ENCODE results near the gene BRD1. TPM values are rescaled to one million over a fixed set of nuclear protein-coding genes. Genes with fewer than 3 reads are reported as not detected.
"Not testable (repeated sequence)": the region's sequence is repeated elsewhere in the genome, so short reads cannot be mapped to it uniquely, and the experiment has no call there.

Gene BRD1
- total and polyA plus RNA-seq, 7 donors = 12.6 to 52.6 (median 31.1) TPM

- no peaks in the 10 kb centered on the region for H3K27me3 ChIP-seq
- peaks cover 0 to 9% (median 7%) of the 10 kb centered on the region in 4 donors for H3K9me3 ChIP-seq
- WGBS, 2 donors = 88 to 90% methylated on average over 13 of the region's 13 CpGs
- TF ChIP-seq POLR2AphosphoS5 (IDR thresholded peaks at IDR 0.05) (no peak), CTCF (IDR thresholded peaks at IDR 0.05) (no peak), POLR2A (IDR thresholded peaks at IDR 0.05) (no peak), EP300 (IDR thresholded peaks at IDR 0.05) (no peak)
- H3K27ac ChIP-seq = no peak overlapping the region
- DNase-seq = no peak
- H3K4me1 ChIP-seq = peaks cover 0 to under 1% (median under 1%) of the 10 kb centered on the region in 4 donors
- intact Hi-C loops (cut with DNase I) = no loop called here
- no peaks in the 10 kb centered on the region for H3K36me3 ChIP-seq
- H3K4me3 ChIP-seq = no peak overlapping the region
Observed at GRCh38 chr22:49763138-49763537, 64.5 kb downstream of the BRD1 start.

GRCh38 chr22:49762571-49762970 lies 65.1 kb downstream of the BRD1 start:
- intact Hi-C loops (cut with DNase I); H3K4me1 ChIP-seq; DNase-seq: not testable (repeated sequence)

GRCh38 chr22:49761836-49762235 lies 65.8 kb downstream of the BRD1 start:
- TF ChIP-seq POLR2A (IDR thresholded peaks at IDR 0.05) (no peak), POLR2AphosphoS5 (IDR thresholded peaks at IDR 0.05) (no peak), EP300 (IDR thresholded peaks at IDR 0.05) (no peak), CTCF (IDR thresholded peaks at IDR 0.05) (no peak)
- Histone ChIP-seq H3K27me3 (peaks cover 0 to 3% (median 0%) of the 10 kb centered on the region in 3 donors), H3K4me3 (no peak overlapping the region), H3K9me3 (peaks cover 0 to 5% (median 4%) of the 10 kb centered on the region in 4 donors), H3K4me1 (no peaks in the 10 kb centered on the region), H3K27ac (no peak overlapping the region), H3K36me3 (no peaks in the 10 kb centered on the region)
- no peak for DNase-seq
- intact Hi-C loops (cut with DNase I) = no loop called here
- 91 to 99% methylated on average over 7 of the region's 7 CpGs for WGBS, 2 donors

More at GRCh38 chr22:49762571-49762970, 65.1 kb downstream of the BRD1 start:
- not testable (repeated sequence) for H3K27me3 ChIP-seq, H3K36me3 ChIP-seq, H3K9me3 ChIP-seq, H3K27ac ChIP-seq, H3K4me3 ChIP-seq
- WGBS, 2 donors = 90 to 96% methylated on average over 7 of the region's 7 CpGs

GRCh38 chr22:49760630-49761571 lies 66.8 kb downstream of the BRD1 start:
- DNase-seq = no peak

More at GRCh38 chr22:49760630-49761571, 66.8 kb downstream of the BRD1 start:
- intact Hi-C loops (cut with DNase I) = no loop called here
- Histone ChIP-seq H3K4me3 (no peak overlapping the region), H3K4me1 (no peaks in the 10 kb centered on the region), H3K36me3 (no peaks in the 10 kb centered on the region), H3K27me3 (peaks cover 0 to 11% (median 0%) of the 10 kb centered on the region in 3 donors), H3K9me3 (no peaks in the 10 kb centered on the region), H3K27ac (no peak overlapping the region)
- no peak for TF ChIP-seq EP300 (IDR thresholded peaks at IDR 0.05)
- no peak for TF ChIP-seq POLR2A (IDR thresholded peaks at IDR 0.05)
- TF ChIP-seq CTCF (IDR thresholded peaks at IDR 0.05) = no peak
- TF ChIP-seq POLR2AphosphoS5 (IDR thresholded peaks at IDR 0.05) = no peak
- 50 to 57% methylated on average over 13 of the region's 13 CpGs for WGBS, 2 donors

Measured in sigmoid colon (tissue), 7 donors.